SU-DHL-6 (cell line): ENCODE data around the gene UNC5A.

ENCODE experiments used
- CTCF ChIP-seq: fragments of 200-600 bp; sonication (generic); IDR thresholded peaks from one replicate; pipeline ENCODE4 v1.5.1; 2017; ENCODE audit warnings: antibody characterized with exemption, mild to moderate bottlenecking, low read length, moderate library complexity; ENCODE audit not compliant: insufficient read depth, poor library complexity, severe bottlenecking
- EZH2phosphoT487 ChIP-seq: fragments of 200-600 bp; sonication (generic), shearing (Covaris generic); conservative IDR thresholded peaks from 2 replicates; pipeline ENCODE4 v1.6.1; 2018; ENCODE audit warnings: mild to moderate bottlenecking, antibody characterized with exemption, low read length, moderate library complexity, mixed read lengths

- TF ChIP-seq CTCF, result no peak
- TF ChIP-seq EZH2phosphoT487, result no peak
These were observed 50.9 kb downstream of the UNC5A start for GRCh38 chr5:176861276-176861675.
